Thyroid gland (tissue), 4 donors: ENCODE data around the gene OTOGL.

Experiments
- CTCF ChIP-seq, 6 experiments: fragments of 200-600 bp in 3 of 6; fragments of 450-650 bp in 3 of 6; sonication (generic) in 3 of 6; IDR thresholded peaks; one replicate each; pipeline ENCODE4 v1.5.1; 2016 to 2019; ENCODE audit warnings: antibody characterized with exemption in 6 of 6, mild to moderate bottlenecking in 2 of 6, inconsistent platforms in 1 of 6, moderate library complexity in 1 of 6
- POLR2A ChIP-seq, 2 donors: fragments of 450-650 bp; IDR thresholded peaks; one replicate each; pipeline ENCODE4 v1.6.1; 2017; ENCODE audit warnings: antibody characterized with exemption in 2 of 2, mild to moderate bottlenecking in 2 of 2, moderate library complexity in 1 of 2

- TF ChIP-seq POLR2A (IDR thresholded peaks at IDR 0.05) (no peak), CTCF (IDR thresholded peaks at IDR 0.05) (no peak)
These were observed 158.6 kb downstream of the OTOGL start for GRCh38 chr12:80257920-80258319.
